Occipital lobe (tissue), 2 donors: ENCODE data around the gene PRDX1. TPM values are rescaled to one million over a fixed set of nuclear protein-coding genes. Genes with fewer than 3 reads are reported as not detected.
"Not testable (repeated sequence)": the region's sequence is repeated elsewhere in the genome, so short reads cannot be mapped to it uniquely, and the experiment has no call there.

Source experiments
- DNase-seq: peaks from one replicate; lab custom pipeline; 2025; lab: John Stamatoyannopoulos, UW
- total RNA-seq: library from RNA; depleted of rRNA; stranded (reverse); fragments of >200 nt; gene quantifications from one replicate; pipeline ENCODE4 v1.2.3, GENCODE V29; 2014

Gene PRDX1
- total RNA-seq, 1 donor from 2014 or later = 186 TPM

DNA sequence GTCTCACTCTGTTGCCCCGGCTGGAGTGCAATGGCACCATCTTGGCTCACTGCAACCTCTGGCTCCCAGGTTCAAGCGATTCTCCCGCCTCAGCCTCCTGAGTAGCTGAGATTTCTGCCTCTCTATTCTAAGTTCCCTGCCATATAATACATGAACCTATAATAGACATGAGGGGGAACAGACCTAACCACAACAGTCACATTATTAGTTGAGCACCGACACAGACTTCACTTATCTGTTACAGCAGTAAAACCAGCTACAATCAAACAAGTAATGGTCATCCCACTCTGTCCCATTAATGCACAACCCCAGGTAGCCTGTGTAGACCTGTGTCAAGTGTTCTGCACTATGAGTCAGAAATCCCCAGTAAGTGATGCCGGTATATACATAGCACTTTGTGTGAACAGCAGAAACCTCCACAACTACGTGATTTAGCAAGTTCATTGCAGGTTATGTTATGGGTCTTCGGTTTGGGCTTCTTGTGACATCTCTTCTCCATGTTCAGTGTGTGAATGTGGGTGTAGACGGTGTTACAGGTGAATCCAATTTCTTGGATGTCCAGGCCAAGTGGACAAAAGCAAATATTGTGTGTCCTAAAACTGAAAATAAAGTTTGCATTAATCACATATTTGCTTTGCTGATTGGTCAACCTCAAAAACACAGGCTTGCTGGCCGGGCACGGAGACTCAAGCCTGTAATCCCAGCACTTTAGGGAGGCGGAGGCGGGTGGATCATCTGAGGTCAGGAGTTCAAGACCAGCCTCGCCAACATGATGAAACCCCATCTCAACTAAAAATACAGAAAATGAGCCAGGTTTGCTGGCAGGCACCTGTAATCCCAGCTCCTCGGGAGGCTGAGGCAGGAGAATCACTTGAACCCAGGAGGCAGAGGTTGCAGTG, 18.0 kb downstream of the PRDX1 start:
- no peak for DNase-seq

DNA sequence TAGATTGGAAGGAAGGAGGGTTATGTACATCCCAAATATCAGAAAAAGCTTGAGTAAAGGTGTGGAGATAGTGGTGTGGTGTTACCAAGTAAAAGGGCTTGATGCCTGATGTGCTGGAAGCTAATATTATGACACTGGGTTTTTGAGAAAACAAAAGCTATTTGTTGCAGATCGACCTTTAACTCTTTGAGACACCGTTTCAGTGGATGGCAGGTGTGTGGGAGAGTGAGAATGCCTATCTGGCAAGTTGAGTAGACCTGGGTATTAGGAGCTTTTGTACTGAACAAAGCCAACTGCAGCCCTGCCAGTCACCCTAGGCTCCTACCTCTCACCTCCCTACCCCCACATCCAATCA, 20.2 kb downstream of the PRDX1 start:
- no peak for DNase-seq

DNA sequence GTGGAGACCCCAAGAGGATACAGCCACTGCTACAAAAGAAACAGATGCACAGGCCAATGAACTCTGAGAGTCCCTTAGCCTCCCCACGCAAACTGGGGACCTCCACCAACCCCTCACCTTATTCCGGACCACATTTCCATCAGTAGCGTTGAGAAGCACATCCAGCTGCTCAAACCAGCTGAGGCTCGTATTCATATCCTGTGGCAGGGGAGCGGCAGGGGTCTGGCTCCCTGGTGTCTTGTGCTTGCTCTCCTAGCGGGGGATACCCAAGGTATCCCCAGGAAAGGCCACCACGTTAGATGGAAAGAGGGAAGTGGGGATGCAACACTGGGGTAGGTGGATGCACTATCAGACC, 22.3 kb downstream of the PRDX1 start:
- no peak for DNase-seq

DNA sequence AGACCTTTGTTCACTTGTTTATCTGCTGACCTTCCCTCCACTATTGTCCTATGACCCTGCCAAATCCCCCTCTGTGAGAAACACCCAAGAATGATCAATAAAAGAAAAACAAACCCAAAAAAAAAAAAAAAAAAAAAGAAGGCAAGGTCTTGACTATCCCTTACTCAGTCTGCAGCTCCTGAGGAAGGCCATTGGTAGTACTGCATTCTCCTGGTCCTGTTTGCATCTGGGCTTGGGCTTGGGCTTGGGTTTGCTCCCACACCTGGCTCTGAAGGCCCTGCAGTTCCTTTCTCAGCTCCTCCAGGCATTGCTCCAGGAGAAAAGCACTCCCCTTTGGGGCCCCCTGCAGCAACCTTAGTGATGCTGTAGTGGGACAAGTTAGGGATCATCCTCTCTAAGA, 23.4 kb downstream of the PRDX1 start:
- no peak for DNase-seq

DNA sequence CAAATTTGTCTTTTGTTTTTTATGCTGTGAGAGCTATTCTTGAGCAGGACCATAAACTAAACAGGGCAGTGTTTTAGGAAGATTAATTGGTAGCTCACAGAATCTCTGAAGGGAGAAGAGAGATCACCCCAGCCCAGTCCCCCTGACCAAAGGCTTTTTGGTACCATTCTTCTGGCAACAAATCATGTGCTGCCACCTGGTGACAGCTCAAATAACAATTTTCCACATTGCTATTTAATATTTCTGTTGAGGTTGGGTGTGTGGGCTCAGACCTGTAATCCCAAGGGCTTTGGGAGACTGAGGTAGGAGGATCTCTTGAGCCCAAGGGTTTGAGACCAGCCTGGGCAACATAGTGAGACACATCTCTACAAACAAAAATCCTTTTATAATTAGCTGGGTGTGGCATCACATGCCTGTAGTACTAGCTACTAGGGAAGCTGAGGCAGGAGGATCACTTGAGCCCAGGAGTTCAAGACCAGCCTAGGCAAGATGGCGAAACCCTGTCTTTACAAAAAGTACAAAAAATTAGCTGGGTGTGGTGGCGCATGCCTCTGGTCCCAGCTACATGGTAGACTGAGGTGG, 28.5 kb downstream of the PRDX1 start:
- DNase-seq = no peak

DNA sequence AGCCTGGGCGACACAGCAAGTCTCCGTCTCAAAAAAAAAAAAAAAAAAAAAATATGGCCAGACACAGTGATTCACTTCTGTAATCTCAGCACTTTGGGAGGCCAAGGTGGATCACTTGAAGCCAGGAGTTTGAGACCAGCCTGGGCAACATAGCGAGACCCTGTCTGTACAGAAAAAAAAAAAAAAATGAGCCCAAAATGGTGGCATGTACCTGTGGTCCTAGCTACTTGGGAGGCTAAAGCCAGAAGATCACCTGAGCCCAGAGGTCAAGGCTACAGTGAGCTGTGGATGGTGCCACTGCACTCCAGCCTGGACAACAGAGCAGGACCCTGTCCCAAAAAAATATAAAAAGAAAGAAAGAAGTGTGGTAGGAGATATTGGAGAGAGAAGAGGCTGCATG, 29.0 kb downstream of the PRDX1 start:
- no peak for DNase-seq

DNA sequence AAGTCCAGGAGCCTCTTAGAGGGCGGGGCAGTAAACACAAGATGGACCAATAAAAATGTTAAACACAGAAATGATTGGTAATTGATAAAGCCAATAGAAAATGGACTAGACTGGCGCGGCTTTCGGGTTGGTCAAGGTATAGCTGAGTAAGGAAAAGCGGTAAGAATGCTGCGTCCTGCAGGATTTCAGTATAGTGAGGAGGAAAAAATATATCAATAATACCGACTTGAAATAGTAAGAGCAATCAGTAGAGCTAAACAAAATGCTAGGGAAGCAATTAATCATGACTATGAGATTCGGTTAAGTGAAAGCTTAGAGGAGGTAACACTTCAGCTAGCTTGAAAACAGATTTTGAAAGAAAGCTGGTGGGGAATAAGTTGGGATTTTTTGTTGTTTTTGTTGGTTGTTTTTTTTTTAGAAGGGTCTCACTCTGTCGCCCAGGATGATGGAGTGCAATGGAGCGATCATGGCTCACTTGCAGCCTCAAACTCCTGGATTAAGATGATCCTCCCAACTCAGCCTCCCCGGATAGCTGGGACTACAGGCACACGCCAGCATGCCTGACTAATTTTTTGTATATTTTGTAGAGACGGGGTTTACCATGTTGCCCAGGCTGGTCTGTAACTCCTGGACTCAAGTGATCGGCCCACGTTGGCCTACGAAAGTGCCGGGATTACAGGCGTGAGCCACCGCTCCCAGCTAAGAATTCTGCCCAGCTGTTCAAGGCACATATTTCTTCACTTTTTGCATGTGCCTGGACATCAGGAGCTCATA, 30.0 kb downstream of the PRDX1 start:
- DNase-seq = no peak

DNA sequence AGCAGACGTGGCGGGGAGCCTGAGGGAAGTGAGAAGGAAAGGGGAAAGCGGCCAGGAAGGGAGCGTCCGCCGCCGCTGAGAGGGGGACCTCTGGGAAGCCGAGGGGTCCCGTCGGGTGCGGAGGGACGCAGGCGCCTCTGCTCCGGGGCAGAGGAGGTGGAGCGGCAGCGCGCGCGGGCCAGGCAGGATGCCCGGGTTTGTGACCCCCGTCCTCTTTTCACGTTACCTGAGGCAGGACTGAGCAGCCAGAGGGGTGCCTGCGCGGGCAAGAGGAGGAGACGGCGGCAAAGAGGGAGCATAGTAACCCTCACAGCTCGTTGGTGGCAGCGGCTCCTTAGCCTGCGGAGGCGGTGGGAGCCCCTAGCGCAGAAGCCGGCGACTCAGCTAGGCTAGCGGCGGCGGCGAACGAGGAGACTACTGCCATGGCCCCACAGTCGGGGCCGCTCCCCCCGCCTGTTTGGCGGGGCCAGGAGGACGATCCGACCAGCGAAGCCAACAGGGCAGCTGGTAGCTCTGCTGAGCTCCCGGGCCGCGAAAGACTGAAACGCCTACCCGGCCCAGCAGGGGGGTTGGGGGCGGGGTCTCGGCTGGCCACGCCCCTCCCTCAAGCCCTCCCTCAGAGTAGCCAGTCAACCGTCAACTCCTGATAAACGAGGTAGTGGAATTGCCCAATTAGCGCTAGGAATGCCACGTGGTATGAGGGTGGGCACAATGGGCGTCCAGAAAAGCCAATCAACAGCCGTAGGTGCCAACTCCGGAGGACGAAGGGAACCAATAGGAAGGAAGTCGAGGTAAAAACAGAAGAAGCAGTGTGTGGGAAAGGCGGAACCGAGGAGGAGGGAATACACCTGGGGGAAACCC, 30.8 kb downstream of the PRDX1 start, which contains the start of gene TESK2:
TSS of gene TESK2 (minus strand) at position 538 of the 861 bp plus-strand sequence. CDS start 33,378 bp downstream, outside the sequence.
- peak; percentile 98 for DNase-seq

DNA sequence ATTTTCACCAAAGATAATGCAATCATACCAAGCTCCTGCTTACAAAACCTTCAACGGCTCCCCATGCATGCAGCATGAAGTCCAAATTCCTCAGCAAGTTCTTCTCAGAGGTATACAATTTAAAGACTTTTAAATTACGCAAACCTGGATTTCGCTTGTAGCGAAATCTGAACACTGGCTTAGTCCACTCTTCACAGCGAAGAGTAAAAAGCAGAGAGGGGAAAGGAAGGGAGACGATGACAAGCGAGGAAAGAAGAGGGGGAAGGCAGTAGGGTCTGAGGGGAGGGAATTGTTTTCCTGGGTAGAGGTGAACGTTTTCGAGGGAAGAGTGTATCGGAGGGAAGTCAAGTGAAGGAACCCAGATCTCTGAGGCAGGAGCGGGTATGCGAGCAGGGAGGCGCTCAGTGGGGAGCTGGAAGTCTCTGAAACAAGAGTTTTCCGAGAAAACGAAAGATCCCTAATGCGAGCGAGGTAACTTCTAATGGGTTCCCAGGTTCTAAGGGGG, 31.5 kb downstream of the PRDX1 start:
- no peak for DNase-seq

DNA sequence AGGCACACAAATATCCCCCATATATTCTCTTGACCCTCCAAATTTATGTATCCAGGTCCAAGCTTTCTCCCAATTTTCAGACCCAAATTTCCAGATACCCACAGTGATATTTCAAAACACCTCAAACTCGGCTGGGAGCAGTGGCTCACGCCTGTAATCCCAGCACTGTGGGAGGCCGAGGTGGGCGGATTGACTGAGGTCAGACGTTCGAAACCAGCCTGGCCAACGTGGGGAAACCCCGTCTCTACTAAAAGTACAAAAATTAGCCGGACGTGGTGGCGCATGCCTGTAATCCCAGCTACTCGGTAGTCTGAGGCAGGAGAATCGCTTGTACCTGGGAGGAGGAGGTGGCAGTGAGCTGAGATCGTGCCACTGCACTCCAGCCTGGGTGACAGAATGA, 32.3 kb downstream of the PRDX1 start:
- not testable (repeated sequence) for DNase-seq

DNA sequence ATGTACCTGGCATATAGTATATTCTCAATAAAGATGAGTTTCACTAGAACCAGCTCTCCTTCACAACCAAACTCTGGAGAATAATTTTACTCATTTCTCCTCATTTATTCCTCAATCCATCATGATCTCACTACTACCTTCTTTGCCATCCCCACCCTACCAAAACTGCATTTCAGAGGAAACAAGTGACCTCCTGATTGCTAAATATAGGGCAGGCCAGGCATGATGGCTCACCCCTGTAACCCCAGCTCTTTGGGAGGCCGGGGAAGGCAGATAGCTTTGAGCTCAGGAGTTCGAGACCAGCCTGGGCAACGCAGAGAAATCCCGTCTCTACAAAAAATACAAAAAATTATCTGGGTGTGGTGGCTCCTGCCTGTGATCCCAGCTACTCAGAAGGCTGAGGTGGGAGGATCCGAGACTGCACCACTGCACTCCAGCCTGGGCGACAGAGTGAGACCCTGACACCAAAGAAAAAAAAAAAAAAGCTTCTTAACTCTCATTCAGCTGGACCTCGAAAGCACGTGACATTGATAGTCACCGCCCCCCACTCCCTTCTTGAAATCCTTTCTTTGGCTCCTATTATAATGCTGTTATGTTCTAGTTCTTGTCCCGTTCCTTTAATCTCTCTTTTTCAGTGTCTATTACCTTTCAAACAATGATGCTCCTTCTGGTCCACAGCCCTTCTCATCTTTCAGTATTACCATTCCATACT, 32.9 kb downstream of the PRDX1 start:
- no peak for DNase-seq

DNA sequence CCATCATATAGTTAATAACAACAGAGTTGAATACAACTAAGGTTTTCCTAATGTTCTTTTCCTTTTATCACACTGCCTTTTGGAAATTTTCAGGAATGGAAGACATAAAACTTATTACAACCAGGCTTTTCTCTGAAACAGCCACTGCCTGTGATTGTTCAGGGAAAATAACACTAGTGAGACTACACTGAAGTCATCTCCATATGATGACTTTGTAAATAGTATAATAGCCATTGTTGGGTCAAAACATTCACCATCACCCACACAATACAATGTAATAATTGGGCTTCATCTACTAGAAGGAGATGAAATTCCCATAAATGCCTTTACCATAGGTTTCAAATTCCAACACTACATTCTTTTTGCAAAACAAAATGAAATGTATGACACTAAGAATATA, 35.7 kb downstream of the PRDX1 start:
- DNase-seq = no peak

DNA sequence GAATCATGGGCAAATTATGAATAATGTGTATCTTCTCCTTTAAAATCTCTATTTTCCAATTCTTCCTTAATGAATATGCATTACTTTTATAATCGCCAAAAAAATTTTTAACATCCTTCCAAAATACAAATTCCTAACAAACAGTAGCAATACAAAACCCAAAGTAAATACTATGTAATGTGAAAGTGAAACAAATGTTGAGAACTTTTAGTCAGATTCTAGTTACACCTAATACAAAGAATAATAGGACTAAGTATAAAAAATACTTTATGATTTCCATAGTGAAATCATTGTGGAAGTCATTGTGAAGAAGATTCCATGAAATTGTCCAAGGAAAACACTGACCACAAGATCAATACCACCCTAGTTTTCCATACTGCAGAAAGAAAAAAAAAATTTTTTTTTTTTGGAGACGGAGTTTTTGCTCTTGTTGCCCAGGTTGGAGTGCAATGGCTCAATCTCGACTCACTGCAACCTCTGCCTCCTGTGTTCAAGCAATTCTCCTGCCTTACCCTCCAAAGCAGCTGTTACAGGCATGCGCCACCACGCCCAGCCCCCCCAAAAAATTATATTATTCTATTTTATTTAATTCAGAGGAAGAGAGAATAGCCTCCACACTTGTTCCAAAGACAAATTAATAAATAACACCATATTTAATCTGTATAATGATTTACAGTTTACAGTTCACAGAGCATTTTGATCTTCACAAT, 42.5 kb downstream of the PRDX1 start:
- no peak for DNase-seq

DNA sequence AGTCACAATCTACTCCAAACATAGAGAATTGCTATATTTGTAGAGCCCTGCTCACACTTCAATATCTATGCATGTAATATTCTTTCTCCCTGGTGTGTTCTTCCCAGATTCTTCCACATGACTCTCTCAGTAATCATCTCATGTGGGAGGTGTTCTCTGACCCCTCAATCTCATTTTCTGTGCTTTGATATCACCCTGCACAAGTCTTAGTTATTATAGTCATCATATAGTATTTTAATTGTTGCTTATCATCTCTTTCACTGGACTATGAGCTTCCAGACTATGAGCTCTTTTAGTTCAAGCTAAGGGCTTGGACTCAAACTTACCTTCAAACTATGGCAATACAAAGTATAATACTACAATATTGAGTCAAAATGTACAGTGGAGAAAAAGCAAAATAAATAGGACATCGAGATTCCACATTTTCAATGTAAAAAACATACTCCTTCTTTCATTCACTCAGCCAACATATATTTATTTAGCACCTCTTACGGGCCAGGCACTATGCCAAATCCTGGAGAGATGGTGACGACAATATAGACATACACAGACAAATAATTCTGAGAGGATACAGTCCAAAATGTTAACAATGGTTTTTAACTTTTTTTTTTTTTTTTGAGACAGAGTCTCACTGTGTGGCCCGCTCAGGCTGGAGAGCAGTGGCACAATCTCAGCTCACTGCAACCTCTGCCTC, 43.4 kb downstream of the PRDX1 start:
- DNase-seq = no peak

DNA sequence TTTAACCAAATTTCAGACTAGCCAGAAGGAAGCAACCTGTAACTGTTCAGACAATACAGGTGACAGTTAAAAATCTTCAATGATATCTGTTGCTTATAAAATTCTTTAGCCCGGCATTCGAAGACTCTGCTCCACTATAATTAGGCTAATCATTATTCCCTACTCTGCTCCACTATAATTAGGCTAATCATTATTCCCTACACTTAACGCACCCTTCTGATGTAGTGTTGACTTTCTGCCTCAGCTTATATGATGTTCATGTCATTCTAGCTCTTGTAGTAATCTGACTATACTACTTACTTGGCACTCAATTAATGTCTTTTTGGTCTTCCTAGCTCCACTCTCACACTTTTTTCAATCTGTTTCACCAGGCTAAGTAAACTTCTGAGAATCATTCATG, 44.0 kb downstream of the PRDX1 start:
- no peak for DNase-seq

DNA sequence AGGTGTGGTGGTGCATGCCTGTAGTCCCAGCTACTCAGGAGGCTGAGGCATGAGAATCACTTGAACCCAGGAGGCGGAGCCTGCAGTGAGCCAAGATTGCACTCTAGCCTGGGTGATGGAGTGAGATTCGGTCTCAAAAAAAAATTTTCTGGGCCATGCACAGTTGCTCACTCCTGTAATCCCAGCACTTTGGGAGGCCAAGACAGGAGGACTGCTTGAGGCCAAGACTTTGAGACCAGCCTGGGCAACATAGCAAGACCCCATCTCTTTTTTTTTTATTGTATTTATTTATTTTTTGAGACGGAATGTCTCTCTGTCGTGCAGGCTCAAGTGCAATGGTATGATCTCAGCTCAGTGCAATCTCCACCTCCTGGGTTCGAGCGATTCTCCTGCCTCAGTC, 47.5 kb downstream of the PRDX1 start:
- DNase-seq = not testable (repeated sequence)

DNA sequence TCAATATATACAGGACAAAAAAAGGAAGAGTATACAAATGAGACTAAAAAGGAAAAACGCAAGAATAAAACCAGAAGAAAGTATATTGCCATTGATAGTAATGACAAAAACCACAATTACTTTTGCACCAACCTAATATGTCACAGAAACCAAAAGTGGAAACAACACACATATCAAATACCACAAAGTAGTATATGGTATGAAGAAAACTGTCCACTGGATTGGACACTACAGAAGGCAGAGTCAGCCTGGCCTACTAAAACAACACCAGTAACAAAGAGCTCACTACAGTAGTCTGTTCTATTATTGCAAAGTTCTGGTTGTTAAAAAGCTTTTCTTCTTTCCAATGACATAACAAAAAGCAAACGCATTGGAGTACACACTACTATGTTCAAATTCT, 48.4 kb downstream of the PRDX1 start:
- no peak for DNase-seq

DNA sequence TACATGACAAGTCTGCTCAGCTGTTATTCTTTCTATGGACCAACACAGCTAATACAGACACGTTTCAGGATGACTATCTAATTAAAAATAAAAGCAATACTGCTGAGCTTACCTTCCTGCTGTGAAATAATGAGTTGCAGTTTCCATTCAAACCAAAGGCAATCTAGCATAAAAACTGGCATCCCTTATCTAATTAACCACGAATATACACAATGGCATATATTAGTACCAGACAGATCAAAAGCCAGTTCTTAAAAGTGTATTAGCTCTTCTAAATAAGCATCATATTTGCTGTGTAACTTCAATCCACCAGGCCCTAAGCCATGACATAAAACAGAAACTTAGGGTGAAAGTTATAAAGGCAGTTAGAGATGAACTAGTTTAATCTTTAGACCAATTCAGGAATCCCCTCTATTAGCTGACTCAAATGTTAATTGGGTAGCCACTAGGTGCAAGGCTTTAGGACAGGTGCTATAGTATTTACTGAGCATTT, 51.3 kb downstream of the PRDX1 start:
- DNase-seq = no peak

DNA sequence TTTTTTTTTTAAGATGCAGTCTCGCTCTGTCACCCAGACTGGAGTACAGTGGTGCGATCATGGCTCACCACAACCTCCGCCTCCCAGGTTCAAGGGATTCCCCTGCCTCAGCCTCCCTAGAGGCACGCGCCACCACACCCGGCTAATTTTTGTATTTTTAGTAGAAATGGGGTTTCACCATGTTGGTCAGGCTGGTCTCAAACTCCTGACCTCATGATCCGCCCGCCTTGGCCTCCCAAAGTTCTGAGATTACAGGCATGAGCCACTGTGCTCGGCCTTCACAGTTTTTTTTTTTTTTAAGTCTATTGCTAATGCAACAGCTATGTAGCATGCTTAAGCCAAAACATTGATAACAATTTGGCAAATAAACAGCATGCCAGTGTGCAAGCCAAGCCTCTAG, 54.3 kb downstream of the PRDX1 start:
- DNase-seq = not testable (repeated sequence)
